C4-2B (cell line): Measurements from ENCODE around the gene HOXC9.

Source experiments
- H3K27ac ChIP-seq: fragments of 450-650 bp; 2 replicates; pipeline ENCODE4 v1.5.1; 2017
- CTCF ChIP-seq: fragments of 450-650 bp; conservative IDR thresholded peaks from 2 replicates; pipeline ENCODE4 v1.5.1; 2017; ENCODE audit warnings: mild to moderate bottlenecking
- ZFX ChIP-seq: fragments of 450-650 bp; IDR thresholded peaks from 2 replicates; pipeline ENCODE4 v1.6.1; 2017

HOXC9 gene

GRCh38 chr12:53958128-53958527, 41.8 kb upstream of the HOXC9 start:
- TF ChIP-seq CTCF (no peak), ZFX (no peak)
- no peak overlapping the region for H3K27ac ChIP-seq

- no peak for TF ChIP-seq ZFX
- no peak for TF ChIP-seq CTCF
- no peak overlapping the region for H3K27ac ChIP-seq
Observed at GRCh38 chr12:53959314-53959713, 40.6 kb upstream of the HOXC9 start.

GRCh38 chr12:53960187-53961024, 39.6 kb upstream of the HOXC9 start:
- TF ChIP-seq CTCF, result no peak
- TF ChIP-seq ZFX, result no peak
- no peak overlapping the region for H3K27ac ChIP-seq

GRCh38 chr12:53961025-53961761, 38.8 kb upstream of the HOXC9 start:
- H3K27ac ChIP-seq, result no peak overlapping the region
- TF ChIP-seq CTCF (no peak), ZFX (no peak)

- no peak for TF ChIP-seq CTCF
- no peak for TF ChIP-seq ZFX
- no peak overlapping the region for H3K27ac ChIP-seq
Observed at GRCh38 chr12:53963005-53963404, 37.0 kb upstream of the HOXC9 start.

GRCh38 chr12:53963434-53964314, 36.3 kb upstream of the HOXC9 start:
- no peak overlapping the region for H3K27ac ChIP-seq
- TF ChIP-seq ZFX, result no peak
- TF ChIP-seq CTCF, result no peak
